Heart left ventricle (tissue), 13 donors: ENCODE data around the gene POU4F3.

Experiments used
- POLR2A ChIP-seq, 2 donors: fragments of 450-650 bp; IDR thresholded peaks; one replicate each; pipeline ENCODE4 v1.6.1; 2017; ENCODE audit warnings: antibody characterized with exemption in 2 of 2, mild to moderate bottlenecking in 2 of 2, moderate library complexity in 2 of 2
- TF ChIP-seq, protein P1 (sequence below), 12 donors: fragments of 200-600 bp; sonication (generic) in 4 of 12; IDR thresholded peaks; one replicate each; pipeline versions ENCODE4 v1.5.0 to v1.8.0; 2018 to 2022; ENCODE audit warnings: antibody characterized with exemption in 12 of 12, mild to moderate bottlenecking in 5 of 12
- donor health status: ischemic (EF 13 %, LVEDD 7.1; RV severe dilation, severe dysfunction).
- donor health status: DM: no; HTN: yes; CAD: no.
- donor health status: DM: no; HTN: no; CAD: no.
- donor health status: ischemic (EF 25% LVEDD 6.9; RV normal size, moderate dysfunction).
- donor health status: ischemic (EF 25% LVEDD 5.7; RV mildly dilated, moderate dysfunction).
- donor health status: ischemic (EF 35%, LVEDD 5.7; RV mildly dilated, moderate dysfunction).
- donor health status: nonischemic (EF 11% LVEDD 7.7; RV severe dilation, severe dysfunction).
- donor health status: DM: yes; HTN: yes; CAD: no.
- donor health status: PGD.
- donor health status: ischemic (EF 29% LVEDD 5.4; RV normal size, mild dysfunction).
- donor health status: nonischemic (EF 23%, LVEDD 6.1; RV moderate dilation, normal function).

DNA sequence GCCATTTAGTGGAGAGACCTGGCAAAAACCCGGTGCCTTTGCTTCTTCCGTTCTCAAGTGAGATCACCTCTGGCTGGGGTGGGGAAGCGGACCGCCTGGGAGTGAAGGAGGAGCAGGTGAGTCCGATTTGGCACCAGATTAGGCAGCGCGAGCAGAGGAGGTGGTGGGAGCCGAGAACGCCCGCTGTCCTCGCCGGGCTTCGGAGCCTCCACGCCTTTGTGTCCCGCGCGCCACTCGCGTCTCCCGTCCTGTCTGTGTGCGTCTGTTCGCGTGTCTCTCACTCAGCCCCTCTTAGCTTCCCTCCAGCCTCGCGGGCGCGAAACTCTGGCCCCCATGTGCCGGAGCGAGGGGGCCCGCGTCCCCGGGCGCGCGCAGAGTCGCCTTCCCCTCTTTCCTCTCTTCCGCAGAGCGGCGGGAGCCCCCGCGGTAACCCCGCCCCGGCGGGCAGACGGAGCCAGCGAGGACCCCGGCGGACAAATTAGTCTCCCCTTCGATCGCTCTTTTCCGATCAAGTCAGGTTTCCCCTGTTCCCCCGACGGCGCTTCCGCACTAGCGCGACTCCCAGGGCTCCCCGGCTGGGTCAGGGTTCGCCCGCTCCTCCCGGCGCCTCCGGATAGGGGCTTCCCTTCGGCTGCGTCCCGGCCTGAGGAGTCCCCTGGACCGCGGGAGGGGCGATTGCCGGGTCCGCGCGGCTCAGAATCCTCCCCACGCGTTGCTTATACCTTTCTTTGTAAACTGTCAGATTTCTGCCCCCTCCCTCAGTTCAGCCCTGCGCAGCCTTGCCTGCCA lies 7.1 kb downstream of the POU4F3 start:
- no peak for TF ChIP-seq POLR2A (IDR thresholded peaks at IDR 0.05)
- TF ChIP-seq, protein P1, sequence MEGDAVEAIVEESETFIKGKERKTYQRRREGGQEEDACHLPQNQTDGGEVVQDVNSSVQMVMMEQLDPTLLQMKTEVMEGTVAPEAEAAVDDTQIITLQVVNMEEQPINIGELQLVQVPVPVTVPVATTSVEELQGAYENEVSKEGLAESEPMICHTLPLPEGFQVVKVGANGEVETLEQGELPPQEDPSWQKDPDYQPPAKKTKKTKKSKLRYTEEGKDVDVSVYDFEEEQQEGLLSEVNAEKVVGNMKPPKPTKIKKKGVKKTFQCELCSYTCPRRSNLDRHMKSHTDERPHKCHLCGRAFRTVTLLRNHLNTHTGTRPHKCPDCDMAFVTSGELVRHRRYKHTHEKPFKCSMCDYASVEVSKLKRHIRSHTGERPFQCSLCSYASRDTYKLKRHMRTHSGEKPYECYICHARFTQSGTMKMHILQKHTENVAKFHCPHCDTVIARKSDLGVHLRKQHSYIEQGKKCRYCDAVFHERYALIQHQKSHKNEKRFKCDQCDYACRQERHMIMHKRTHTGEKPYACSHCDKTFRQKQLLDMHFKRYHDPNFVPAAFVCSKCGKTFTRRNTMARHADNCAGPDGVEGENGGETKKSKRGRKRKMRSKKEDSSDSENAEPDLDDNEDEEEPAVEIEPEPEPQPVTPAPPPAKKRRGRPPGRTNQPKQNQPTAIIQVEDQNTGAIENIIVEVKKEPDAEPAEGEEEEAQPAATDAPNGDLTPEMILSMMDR (IDR thresholded peaks at IDR 0.05), result no peak
